ENCODE results near the gene PRRT3.
"Not testable (repeated sequence)": the region's sequence is repeated elsewhere in the genome, so short reads cannot be mapped to it uniquely, and the experiment has no call there.

PRRT3 gene

GRCh38 chr3:9947025-9947995 lies 4.9 kb downstream of the PRRT3 start:
- DNase-seq, result no peak

GRCh38 chr3:9946112-9947024 lies 5.8 kb downstream of the PRRT3 start:
- DNase-seq, result peak; percentile 50 to 81 (median 56)

- no peak for DNase-seq
Observed at GRCh38 chr3:9945358-9945757, 6.8 kb downstream of the PRRT3 start.

GRCh38 chr3:9944271-9944670 lies 7.9 kb downstream of the PRRT3 start:
- no peak for DNase-seq

GRCh38 chr3:9942934-9943690 lies 9.1 kb downstream of the PRRT3 start:
- no peak for DNase-seq

- DNase-seq, result no peak
Observed at GRCh38 chr3:9942164-9942563, 10.0 kb downstream of the PRRT3 start.

GRCh38 chr3:9940746-9941145 lies 11.5 kb downstream of the PRRT3 start:
- no peak for DNase-seq

- not testable (repeated sequence) for DNase-seq
Observed at GRCh38 chr3:9939906-9940305, 12.3 kb downstream of the PRRT3 start.

GRCh38 chr3:9938966-9939365 lies 13.2 kb downstream of the PRRT3 start:
- no peak for DNase-seq

- DNase-seq, result no peak
Observed at GRCh38 chr3:9937486-9938238, 14.5 kb downstream of the PRRT3 start.

- no peak for DNase-seq
Observed at GRCh38 chr3:9935966-9936510, 16.2 kb downstream of the PRRT3 start.

- DNase-seq, result no peak
Observed at GRCh38 chr3:9934993-9935392, 17.2 kb downstream of the PRRT3 start.

GRCh38 chr3:9934235-9934621 lies 18.0 kb downstream of the PRRT3 start:
- no peak for DNase-seq

- peak; percentile 86 to 97 (median 92) for DNase-seq
Observed at GRCh38 chr3:9933561-9934234, 18.5 kb downstream of the PRRT3 start, which contains the start of gene CRELD1. Gene CRELD1 (plus strand): TSS chr3:9933834. CDS start chr3:9934439, 605 bp downstream.

- peak; percentile 73 to 84 (median 76) for DNase-seq
Observed at GRCh38 chr3:9932843-9933560, 19.2 kb downstream of the PRRT3 start.

GRCh38 chr3:9932535-9932842 lies 19.7 kb downstream of the PRRT3 start:
- no peak for DNase-seq

GRCh38 chr3:9930804-9931418 lies 21.3 kb downstream of the PRRT3 start:
- DNase-seq, result no peak

GRCh38 chr3:9928158-9928557 lies 24.1 kb downstream of the PRRT3 start:
- DNase-seq, result no peak

GRCh38 chr3:9918261-9919038 lies 33.8 kb downstream of the PRRT3 start:
- no peak for DNase-seq

All from activated naive CD4-positive, alpha-beta T cell (primary cell).